Bronchial epithelial cell (primary cell): ENCODE measurements around the gene ANO1. TPM values are rescaled to one million over a fixed set of nuclear protein-coding genes. Genes with fewer than 3 reads are reported as not detected.
A peak's percentile ranks its signal among the peaks of the same experiment; 100 is the strongest.

Source experiments
- DNase-seq: peaks from one replicate; pipeline ENCODE4 v3.0.0-alpha.2; 2010; ENCODE audit warnings: low read depth
- FAIRE-seq: peaks from 2 replicates; lab custom pipeline; 2011; peaks lifted over from hg19 to GRCh38; lab: Jason Lieb, UNC
- H3K27me3 ChIP-seq: 2 replicates; pipeline ENCODE4 v1.5.1; 2011; ENCODE audit warnings: low read length; ENCODE audit not compliant: control insufficient read depth, insufficient read depth
- H3K36me3 ChIP-seq: 2 replicates; pipeline ENCODE4 v1.5.1; 2011; ENCODE audit warnings: low read length; ENCODE audit not compliant: control insufficient read depth, insufficient read depth
- H3K4me3 ChIP-seq: 2 replicates; pipeline ENCODE4 v1.5.1; 2011; ENCODE audit warnings: mild to moderate bottlenecking, low read depth, low read length, control low read depth
- CTCF ChIP-seq: IDR thresholded peaks from 2 replicates; pipeline ENCODE4 v1.5.1; 2011; ENCODE audit warnings: mild to moderate bottlenecking, moderate library complexity, low read length, control low read depth, inconsistent platforms; ENCODE audit not compliant: insufficient read depth, severe bottlenecking
- total RNA-seq: library from RNA; depleted of rRNA; stranded (reverse); fragments of >200 nt; gene quantifications from 2 replicates; pipeline ENCODE4 v1.2.1, GENCODE V29; 2014

Gene ANO1
- 1.3 and 1.4 TPM in 2 replicates for total RNA-seq

- FAIRE-seq = no peak
- no peak for TF ChIP-seq CTCF
These were observed at the start of gene ANO1 for GRCh38 chr11:70078095-70078780. TSS of gene ANO1 (plus strand) at chr11:70078317. CDS start at chr11:70078607, 290 bp downstream.

DNA sequence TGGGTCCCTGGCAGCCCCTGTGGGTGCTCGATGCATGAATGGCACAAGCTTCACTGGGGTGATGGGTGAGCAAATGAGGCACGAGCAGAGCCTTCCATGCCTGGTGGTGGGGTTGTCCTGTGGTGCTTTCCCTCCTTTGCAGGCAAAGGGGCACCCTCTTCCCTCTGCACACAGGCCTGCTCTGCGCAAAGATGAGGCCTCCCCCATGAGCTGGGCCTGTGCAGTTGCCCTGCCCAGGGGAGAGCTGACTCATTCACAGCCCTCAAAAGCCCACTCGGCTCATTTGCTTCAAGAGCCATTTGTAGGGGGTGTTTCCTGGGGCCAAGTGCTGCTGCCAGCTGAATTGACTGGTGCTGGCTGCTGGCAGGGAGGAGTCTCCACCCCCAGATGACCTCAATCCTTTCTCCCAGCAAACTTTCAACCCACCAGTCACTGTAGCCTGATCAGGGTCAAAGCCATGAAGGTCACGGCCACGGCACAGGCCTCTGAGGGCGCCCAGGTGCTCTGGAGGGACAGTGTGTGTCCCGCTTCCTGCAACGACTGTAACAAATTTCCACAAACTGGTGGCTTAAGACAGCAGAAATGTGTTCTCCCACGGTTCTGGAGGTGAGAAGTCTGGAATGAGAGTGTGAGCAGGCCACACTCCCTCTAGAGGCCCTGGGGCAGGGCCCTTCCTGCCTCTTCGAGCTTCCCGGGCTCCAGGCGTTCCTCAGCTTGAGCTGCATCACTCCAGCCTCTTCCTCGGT lies 48.8 kb upstream of the ANO1 start:
- H3K27me3 ChIP-seq = no peaks in the 10 kb centered on the region
- TF ChIP-seq CTCF = no peak
- DNase-seq (no peak), FAIRE-seq (no peak)
- no peak overlapping the region for H3K4me3 ChIP-seq
- no peaks in the 10 kb centered on the region for H3K36me3 ChIP-seq

More at GRCh38 chr11:70078095-70078780, at the start of gene ANO1:
- Histone ChIP-seq H3K36me3 (no peaks in the 10 kb centered on the region), H3K27me3 (peaks cover 3% of the 10 kb centered on the region), H3K4me3 (peak within 1 kb of the TSS; percentile 21)
- DNase-seq = no peak

DNA sequence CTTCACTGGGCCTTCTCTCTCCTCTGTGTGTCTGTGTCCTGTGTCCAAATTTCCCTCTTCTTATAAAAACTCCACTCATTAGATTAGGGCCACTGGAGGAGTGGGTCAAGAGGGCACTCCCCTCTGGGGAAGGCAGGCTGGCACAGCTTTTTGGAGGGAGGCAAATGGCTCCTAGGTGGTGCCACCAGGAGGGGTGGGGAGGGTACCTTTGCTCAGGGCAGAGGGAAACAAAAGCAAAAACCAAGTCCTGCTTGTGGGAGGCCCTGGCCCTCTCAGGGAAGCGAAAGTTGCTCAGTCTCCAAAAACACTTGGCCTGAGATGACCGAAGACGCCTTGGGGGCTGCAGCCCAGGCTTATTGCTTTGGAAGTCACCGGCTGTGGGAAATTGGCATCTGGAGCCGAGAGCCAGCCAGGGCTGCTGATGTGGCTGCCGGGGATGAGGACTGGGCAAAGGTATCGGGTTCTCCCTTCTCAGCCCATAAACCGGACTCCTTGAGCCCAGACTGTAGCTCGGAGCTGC lies 48.2 kb upstream of the ANO1 start:
- DNase-seq = no peak
- Histone ChIP-seq H3K4me3 (no peak overlapping the region), H3K27me3 (no peaks in the 10 kb centered on the region), H3K36me3 (no peaks in the 10 kb centered on the region)
- TF ChIP-seq CTCF = no peak
- FAIRE-seq = no peak

GRCh38 chr11:70030412-70030811 lies 47.7 kb upstream of the ANO1 start:
- H3K36me3 ChIP-seq = no peaks in the 10 kb centered on the region
- DNase-seq (no peak), FAIRE-seq (no peak)
- no peaks in the 10 kb centered on the region for H3K27me3 ChIP-seq
- TF ChIP-seq CTCF = no peak
- no peak overlapping the region for H3K4me3 ChIP-seq

GRCh38 chr11:70031631-70032469 lies 46.3 kb upstream of the ANO1 start:
- TF ChIP-seq CTCF = no peak
- FAIRE-seq (no peak), DNase-seq (no peak)
- Histone ChIP-seq H3K36me3 (no peaks in the 10 kb centered on the region), H3K4me3 (no peak overlapping the region), H3K27me3 (no peaks in the 10 kb centered on the region)
